Stimulated activated CD8-positive, alpha-beta memory T cell treated with anti-CD3 and anti-CD28 coated beads, Interleukin-15, amount 100 ng/mL, for 24 hours (primary cell): ENCODE data around the gene PLEKHH3.
"Not testable (repeated sequence)": the region's sequence is repeated elsewhere in the genome, so short reads cannot be mapped to it uniquely, and the experiment has no call there.

ENCODE experiments used
- DNase-seq: peaks from one replicate; pipeline ENCODE4 v3.0.0-alpha.2; 2020; ENCODE audit warnings: low read depth

PLEKHH3 gene

GRCh38 chr17:42632949-42633444 is 43.8 kb downstream of the PLEKHH3 start:
- DNase-seq, result no peak

- DNase-seq, result no peak
These were observed 47.3 kb downstream of the PLEKHH3 start for GRCh38 chr17:42629411-42630009.

- not testable (repeated sequence) for DNase-seq
These were observed 49.6 kb downstream of the PLEKHH3 start for GRCh38 chr17:42627032-42627764.

GRCh38 chr17:42623732-42624596 is 52.8 kb downstream of the PLEKHH3 start:
- DNase-seq, result no peak

GRCh38 chr17:42623271-42623670 is 53.5 kb downstream of the PLEKHH3 start:
- no peak for DNase-seq

- DNase-seq, result not testable (repeated sequence)
These were observed 54.8 kb downstream of the PLEKHH3 start for GRCh38 chr17:42621987-42622386.

GRCh38 chr17:42618442-42619150 is 58.2 kb downstream of the PLEKHH3 start:
- DNase-seq, result no peak

- no peak for DNase-seq
These were observed 58.8 kb downstream of the PLEKHH3 start for GRCh38 chr17:42617956-42618431.
